NB4 (cell line): ENCODE measurements around the gene C5.

Experiments used
- CTCF ChIP-seq: IDR thresholded peaks from one replicate; pipeline ENCODE4 v1.5.1; 2012; ENCODE audit warnings: low read depth, low read length
- MAX ChIP-seq: IDR thresholded peaks from 2 replicates; pipeline ENCODE4 v1.6.1; 2011; ENCODE audit warnings: low read depth, low read length
- MYC ChIP-seq: IDR thresholded peaks from 2 replicates; pipeline ENCODE4 v1.6.1; 2011; ENCODE audit warnings: low read depth, low read length
- POLR2A ChIP-seq: IDR thresholded peaks from 2 replicates; pipeline ENCODE4 v1.6.1; 2011; ENCODE audit warnings: mild to moderate bottlenecking; ENCODE audit not compliant: insufficient read length; ENCODE audit errors: extremely low read depth

- TF ChIP-seq CTCF (no peak), POLR2A (no peak), MYC (no peak), MAX (no peak)
Observed at GRCh38 chr9:121073038-121073437, 23.0 kb upstream of the C5 start.
